Measurements from ENCODE around the gene PRCD.
A peak's percentile ranks its signal among the peaks of the same experiment; 100 is the strongest.

PRCD gene

DNA sequence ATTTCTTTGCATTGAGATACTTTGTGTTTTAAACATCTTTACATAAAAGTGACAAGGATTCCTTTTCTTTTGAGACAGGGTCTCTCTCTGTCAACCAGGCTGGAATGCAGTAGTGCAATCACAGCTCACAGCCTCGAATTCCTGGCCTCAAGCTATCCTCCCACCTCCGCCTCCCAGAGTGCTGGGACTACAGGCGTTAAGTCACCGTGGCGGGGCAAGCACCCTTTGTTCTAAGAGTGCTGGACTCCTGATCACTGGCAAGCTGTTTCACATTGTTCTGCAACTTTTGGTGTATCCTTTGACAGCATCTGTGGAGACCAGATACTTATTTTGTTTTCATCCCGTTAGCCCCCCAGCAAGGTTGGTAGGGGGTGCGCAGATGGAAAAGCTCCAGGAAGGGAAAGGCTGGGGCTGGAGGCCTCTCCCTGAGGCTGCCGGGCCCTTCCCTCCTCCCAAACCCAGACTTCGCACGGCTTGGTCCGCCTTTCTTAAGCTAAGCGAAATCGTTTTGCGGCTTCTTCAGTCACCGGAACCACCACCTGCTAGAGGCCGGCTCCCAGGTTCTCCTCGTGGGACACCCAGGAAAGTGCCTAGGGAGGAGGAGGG lies 44.7 kb downstream of the PRCD start:
- H3K4me3 ChIP-seq (ENCODE audit: low read depth, low read length), result peak overlapping the region; percentile 42
- in situ Hi-C loops (cut with HindIII; ENCODE audit: low sequenced_read_pairs), result no loop called here
- no peak for DNase-seq (ENCODE audit: low read depth, low spot score)
- TF ChIP-seq, protein P1, sequence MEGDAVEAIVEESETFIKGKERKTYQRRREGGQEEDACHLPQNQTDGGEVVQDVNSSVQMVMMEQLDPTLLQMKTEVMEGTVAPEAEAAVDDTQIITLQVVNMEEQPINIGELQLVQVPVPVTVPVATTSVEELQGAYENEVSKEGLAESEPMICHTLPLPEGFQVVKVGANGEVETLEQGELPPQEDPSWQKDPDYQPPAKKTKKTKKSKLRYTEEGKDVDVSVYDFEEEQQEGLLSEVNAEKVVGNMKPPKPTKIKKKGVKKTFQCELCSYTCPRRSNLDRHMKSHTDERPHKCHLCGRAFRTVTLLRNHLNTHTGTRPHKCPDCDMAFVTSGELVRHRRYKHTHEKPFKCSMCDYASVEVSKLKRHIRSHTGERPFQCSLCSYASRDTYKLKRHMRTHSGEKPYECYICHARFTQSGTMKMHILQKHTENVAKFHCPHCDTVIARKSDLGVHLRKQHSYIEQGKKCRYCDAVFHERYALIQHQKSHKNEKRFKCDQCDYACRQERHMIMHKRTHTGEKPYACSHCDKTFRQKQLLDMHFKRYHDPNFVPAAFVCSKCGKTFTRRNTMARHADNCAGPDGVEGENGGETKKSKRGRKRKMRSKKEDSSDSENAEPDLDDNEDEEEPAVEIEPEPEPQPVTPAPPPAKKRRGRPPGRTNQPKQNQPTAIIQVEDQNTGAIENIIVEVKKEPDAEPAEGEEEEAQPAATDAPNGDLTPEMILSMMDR (IDR thresholded peaks at IDR 0.05; ENCODE audit: low read depth, low read length), result no peak

DNA sequence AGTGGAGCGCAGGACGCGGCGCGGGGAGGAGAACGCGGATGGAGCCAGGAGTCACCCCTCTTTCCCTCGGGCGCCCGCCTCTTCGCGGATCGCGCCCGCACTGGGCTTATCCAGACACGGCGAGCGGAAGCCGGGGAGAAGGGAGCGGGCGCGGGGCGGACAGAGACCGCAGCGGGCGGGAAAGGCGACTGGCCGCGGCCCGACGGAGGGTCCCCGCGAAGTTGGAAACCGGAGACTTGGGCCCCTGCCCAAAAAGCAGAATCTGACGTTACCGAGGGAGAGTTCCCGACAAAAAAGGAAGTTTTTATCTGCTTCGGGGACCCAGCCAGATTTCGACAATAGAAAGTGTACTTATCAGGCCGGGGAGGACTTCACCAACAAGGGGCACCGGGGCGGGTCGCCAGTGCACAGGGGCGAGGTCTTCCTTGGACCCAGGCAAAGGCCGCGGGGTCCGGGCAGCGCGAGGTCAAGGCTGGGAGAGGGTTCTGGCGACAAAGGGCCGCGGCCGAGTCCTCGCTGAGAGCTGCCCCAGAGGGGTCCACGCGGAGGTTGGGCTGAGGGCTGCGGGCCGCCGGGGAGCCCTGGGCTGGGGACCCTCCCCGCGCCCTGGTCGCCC lies 45.3 kb downstream of the PRCD start:
- peak overlapping the region; percentile 42 for H3K4me3 ChIP-seq (ENCODE audit: low read depth, low read length)
- TF ChIP-seq, protein P1 (IDR thresholded peaks at IDR 0.05; ENCODE audit: low read depth, low read length), result no peak
- no peak for DNase-seq (ENCODE audit: low read depth, low spot score)
- in situ Hi-C loops (cut with HindIII; ENCODE audit: low sequenced_read_pairs), result no loop called here

DNA sequence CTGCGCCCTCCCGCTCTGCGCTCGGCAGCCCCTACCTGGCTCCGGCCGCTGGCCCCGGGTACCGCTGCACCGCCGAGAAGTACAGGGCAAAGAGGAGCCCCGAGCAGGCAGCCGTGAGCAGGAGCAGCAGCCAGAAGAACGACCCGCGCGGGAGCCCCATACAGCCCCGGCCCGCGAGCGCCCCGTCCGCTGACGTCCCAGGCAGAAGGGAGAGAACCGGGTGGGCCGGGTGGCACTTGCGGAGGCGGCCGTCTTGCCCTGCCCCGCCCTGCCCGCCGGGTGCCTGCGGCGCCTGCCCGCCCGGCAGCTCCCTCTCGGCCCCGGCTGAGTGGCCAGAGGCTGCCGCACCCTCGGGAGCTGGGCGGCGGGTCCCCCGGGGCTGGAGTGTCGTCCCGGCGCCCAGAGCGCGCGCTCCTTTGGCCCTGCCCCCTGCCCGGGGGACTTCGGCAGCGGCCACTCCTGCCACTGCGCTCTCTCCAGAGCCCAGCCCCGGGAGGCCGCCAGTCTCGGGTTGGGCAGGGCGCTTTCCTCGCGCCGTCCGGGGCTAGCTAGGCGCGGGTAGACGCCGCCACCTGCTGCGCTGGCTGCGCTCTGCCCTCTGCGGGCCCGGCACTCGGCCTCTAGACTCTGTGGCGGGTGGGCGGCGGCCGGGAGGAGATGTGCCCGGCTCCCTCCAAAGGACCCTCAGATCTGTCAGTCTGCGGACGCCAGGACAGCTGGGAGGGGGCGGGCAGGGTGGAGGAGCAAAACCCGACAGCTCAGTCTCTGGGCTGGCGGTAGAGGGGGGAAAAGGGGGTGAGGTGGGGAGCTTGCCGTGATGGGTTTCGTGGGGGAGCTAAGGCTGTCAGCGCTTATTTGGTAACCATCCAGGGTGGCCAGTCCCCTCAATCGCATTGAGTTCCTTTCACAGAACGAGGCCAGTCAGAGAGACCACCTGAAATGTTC lies 46.1 kb downstream of the PRCD start, which contains the start of gene ST6GALNAC2:
Gene ST6GALNAC2 (minus strand): TSS at position 212 of the 945 bp plus-strand sequence. CDS start 52 bp downstream, at position 160.
- TF ChIP-seq, protein P1 (IDR thresholded peaks at IDR 0.05; ENCODE audit: low read depth, low read length), result peak; percentile 16
- DNase-seq (ENCODE audit: low read depth, low spot score), result peak; percentile 19
- H3K4me3 ChIP-seq (ENCODE audit: low read depth, low read length), result peak within 1 kb of the TSS; percentile 42
- in situ Hi-C loops (cut with HindIII; ENCODE audit: low sequenced_read_pairs), result no loop called here

DNA sequence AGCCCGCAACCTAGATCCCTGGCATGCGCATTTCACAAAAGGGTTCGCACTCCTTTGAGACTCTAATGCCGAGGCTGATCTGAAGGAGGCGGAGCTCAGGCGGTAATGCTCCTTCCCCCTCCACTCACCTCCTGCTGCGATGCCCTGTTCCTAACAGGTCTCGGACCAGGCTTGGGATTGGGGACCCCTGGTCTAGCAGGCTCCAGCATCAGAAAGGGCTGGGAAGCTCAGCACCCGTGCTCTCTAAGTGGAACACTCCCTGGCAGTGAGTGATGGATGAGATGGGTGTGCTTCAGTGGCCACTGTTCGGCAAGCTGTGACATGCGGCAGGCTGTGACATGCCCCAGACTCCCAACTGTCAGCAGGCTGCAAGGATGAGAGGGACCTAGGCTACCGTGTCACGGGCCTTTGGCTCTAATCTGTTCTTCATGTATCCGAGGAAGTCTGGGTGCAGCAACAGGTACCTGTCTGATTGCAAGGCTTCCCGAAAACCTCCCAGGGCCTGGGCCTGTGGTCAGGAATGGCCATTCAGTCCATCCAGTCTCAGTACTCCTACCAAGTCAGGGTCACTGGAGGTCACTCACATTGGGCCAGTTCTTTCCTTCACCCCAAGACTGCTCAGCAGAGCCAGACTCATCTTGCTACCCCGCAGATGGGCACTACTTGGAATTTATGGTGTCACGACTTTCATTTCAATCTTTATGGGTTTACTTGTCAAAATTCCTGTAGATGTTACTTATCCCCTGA lies 47.1 kb downstream of the PRCD start:
- in situ Hi-C loops (cut with HindIII; ENCODE audit: low sequenced_read_pairs), result no loop called here
- no peak overlapping the region for H3K4me3 ChIP-seq (ENCODE audit: low read depth, low read length)
- TF ChIP-seq, protein P1 (IDR thresholded peaks at IDR 0.05; ENCODE audit: low read depth, low read length), result no peak
- no peak for DNase-seq (ENCODE audit: low read depth, low spot score)

DNA sequence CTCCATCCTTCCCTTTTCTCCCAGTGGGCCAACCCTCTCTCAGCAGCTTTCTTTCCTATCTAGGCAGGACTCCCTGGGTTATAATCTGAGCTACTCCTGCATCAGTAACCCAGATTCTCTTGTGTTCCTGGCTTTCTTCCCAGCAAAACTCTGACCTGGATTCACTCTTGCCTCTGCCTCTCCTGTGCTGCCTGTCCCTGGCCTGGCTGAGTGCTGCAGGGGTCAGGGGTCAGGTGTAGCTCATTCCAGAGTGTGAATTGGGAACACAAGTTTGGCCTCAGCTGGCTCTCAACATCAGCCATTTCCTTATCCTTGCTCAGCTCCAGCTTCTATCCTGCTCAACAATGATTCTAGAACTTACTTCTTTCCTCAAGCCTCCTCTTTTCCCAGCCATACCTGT lies 48.3 kb downstream of the PRCD start:
- in situ Hi-C loops (cut with HindIII; ENCODE audit: low sequenced_read_pairs), result no loop called here
- no peak overlapping the region for H3K4me3 ChIP-seq (ENCODE audit: low read depth, low read length)
- TF ChIP-seq, protein P1 (IDR thresholded peaks at IDR 0.05; ENCODE audit: low read depth, low read length), result no peak
- DNase-seq (ENCODE audit: low read depth, low spot score), result no peak

DNA sequence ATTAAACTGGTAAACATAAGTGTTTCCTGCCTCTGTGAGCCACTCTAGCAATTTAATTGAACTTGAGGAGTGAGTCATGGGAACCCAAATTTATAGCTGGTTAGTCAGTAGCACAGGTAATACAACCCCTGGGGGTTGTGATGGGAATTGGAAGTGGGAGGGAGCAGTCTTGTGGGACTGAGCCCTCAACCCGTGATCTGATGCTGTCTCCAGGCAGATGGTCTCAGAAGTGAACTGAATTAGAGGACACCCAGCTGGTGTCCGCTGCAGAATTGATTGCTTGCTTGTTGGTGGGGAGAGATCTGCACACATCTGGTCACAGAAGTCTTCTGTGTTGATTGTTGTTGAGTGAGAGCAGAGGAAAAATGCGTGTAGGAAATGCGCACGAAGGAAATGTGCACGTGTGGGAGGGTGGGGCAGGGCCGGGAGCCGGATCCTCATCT lies 53.6 kb downstream of the PRCD start:
- in situ Hi-C loops (cut with HindIII; ENCODE audit: low sequenced_read_pairs), result no loop called here
- DNase-seq (ENCODE audit: low read depth, low spot score), result no peak
- no peak overlapping the region for H3K4me3 ChIP-seq (ENCODE audit: low read depth, low read length)
- TF ChIP-seq, protein P1 (IDR thresholded peaks at IDR 0.05; ENCODE audit: low read depth, low read length), result no peak

All from astrocyte of the spinal cord (primary cell).